OCI-LY1 (cell line): Measurements from ENCODE around the gene PAFAH1B1.

Experiments
- H2AFZ ChIP-seq: fragments of 200-600 bp; sonication (generic), shearing (Covaris generic); 2 replicates; pipeline ENCODE4 v1.6.0; 2014; ENCODE audit warnings: antibody characterized with exemption, mild to moderate bottlenecking, low read length
- H3F3A ChIP-seq: fragments of 200-600 bp; sonication (generic), shearing (Covaris generic); 2 replicates; pipeline ENCODE4 v1.6.0; 2014; ENCODE audit warnings: mild to moderate bottlenecking, antibody characterized with exemption, low read length, moderate library complexity; ENCODE audit not compliant: insufficient read depth
- H3K27ac ChIP-seq: fragments of 200-600 bp; sonication (generic); 2 replicates; pipeline ENCODE4 v1.5.1; 2014; ENCODE audit warnings: low read length, mixed run types, mild to moderate bottlenecking, low read depth; ENCODE audit not compliant: poor library complexity, severe bottlenecking
- H3K27me3 ChIP-seq: fragments of 200-600 bp; sonication (generic); 2 replicates; pipeline ENCODE4 v1.6.0; 2014; ENCODE audit warnings: antibody characterized with exemption, mild to moderate bottlenecking, low read length, moderate library complexity; ENCODE audit not compliant: insufficient read depth
- H3K36me3 ChIP-seq: fragments of 200-600 bp; sonication (generic); 2 replicates; pipeline ENCODE4 v1.6.1; 2014; ENCODE audit warnings: mild to moderate bottlenecking, antibody characterized with exemption, low read length, moderate library complexity, mixed read lengths; ENCODE audit not compliant: insufficient read depth
- H3K4me1 ChIP-seq: fragments of 200-600 bp; sonication (generic); 2 replicates; pipeline ENCODE4 v1.5.1; 2014; ENCODE audit warnings: mild to moderate bottlenecking, low read length, moderate library complexity; ENCODE audit not compliant: insufficient read depth, severe bottlenecking
- H3K4me2 ChIP-seq: fragments of 200-600 bp; sonication (generic), shearing (Covaris generic); 2 replicates; pipeline ENCODE4 v1.6.1; 2014; ENCODE audit warnings: low read length
- H3K4me3 ChIP-seq: fragments of 200-600 bp; sonication (generic); 2 replicates; pipeline ENCODE4 v1.5.1; 2014; ENCODE audit warnings: low read length, low read depth, mild to moderate bottlenecking, mixed read lengths; ENCODE audit not compliant: poor library complexity, severe bottlenecking
- H3K79me2 ChIP-seq: fragments of 200-600 bp; shearing (Covaris generic); 2 replicates; pipeline ENCODE4 v1.6.1; 2016; ENCODE audit warnings: mixed run types, low read length, mixed read lengths; ENCODE audit not compliant: insufficient read depth
- H3K9ac ChIP-seq: fragments of 200-600 bp; sonication (generic), shearing (Covaris generic); 2 replicates; pipeline ENCODE4 v1.6.1; 2014; ENCODE audit warnings: mild to moderate bottlenecking, low read length, mixed read lengths
- H3K9me2 ChIP-seq: fragments of 200-600 bp; sonication (generic), shearing (Covaris generic); 2 replicates; pipeline ENCODE4 v1.6.1; 2014; ENCODE audit warnings: low read depth, mild to moderate bottlenecking, low read length, mixed read lengths
- H3K9me3 ChIP-seq: fragments of 200-600 bp; shearing (Covaris generic); 2 replicates; pipeline ENCODE4 v1.6.1; 2014; ENCODE audit warnings: low read length, mixed read lengths
- H4K20me1 ChIP-seq: fragments of 200-600 bp; sonication (generic), shearing (Covaris generic); 2 replicates; pipeline ENCODE4 v1.6.0; 2016; ENCODE audit warnings: mild to moderate bottlenecking, low read length; ENCODE audit not compliant: insufficient read depth
- EZH2 ChIP-seq: fragments of 200-600 bp; sonication (generic), shearing (Covaris generic); IDR thresholded peaks from 2 replicates; pipeline ENCODE4 v1.8.0; 2017; ENCODE audit warnings: borderline replicate concordance, mixed run types, mild to moderate bottlenecking, antibody characterized with exemption, low read length, moderate library complexity, mixed read lengths
- TF ChIP-seq, protein P1 (sequence below): fragments of 200-600 bp; sonication (generic), shearing (Covaris generic); IDR thresholded peaks from 2 replicates; pipeline ENCODE4 v1.5.1; 2017; ENCODE audit warnings: mild to moderate bottlenecking, antibody characterized with exemption, low read length, moderate library complexity, mixed read lengths

Gene PAFAH1B1

DNA sequence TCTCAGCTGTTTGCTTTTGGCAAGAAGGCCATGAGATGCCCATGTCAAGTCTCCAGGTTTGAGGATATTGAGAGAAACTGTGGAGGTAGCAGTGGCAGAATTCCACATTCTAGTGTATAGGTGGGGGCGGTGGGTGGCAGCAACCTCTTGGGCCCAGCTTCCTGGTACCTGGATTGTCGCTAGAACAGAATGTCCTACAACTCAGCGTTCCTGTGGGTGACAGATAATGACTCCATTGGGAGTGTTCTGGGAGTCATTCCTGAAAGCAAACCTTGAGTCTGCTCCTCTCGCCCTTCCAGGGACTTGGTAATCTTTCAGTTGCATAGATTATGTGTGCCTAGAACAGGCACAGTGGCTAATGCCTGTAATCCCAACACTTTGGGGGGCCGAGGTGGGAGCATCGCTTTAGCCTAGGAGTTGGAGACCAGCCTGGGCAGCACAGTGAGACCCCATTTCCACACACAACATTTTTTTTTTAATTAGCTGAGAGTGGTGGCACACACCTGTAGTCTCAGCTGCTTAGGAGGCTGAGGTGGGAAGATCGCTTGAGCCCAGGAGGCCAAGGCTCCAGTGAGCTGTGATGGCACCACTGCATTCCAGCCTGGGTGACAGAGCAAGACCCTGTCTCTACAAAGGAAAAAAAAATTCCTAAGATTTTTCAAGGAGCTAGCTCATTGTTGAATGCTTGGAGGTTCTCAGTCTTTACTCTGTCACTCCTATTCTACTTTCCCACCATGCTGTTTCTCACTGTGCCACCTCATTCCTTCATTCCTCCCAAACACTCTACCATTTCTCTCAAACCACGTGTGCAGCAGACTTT lies 43.9 kb upstream of the PAFAH1B1 start:
- Histone ChIP-seq H3K27me3 (no peaks in the 10 kb centered on the region), H3K9me2 (no peaks in the 10 kb centered on the region), H3K4me1 (no peaks in the 10 kb centered on the region), H2AFZ (no peak overlapping the region), H3K4me3 (no peak overlapping the region), H3K79me2 (no peaks in the 10 kb centered on the region), H3K36me3 (no peaks in the 10 kb centered on the region), H4K20me1 (no peaks in the 10 kb centered on the region), H3K4me2 (no peak overlapping the region), H3K27ac (no peak overlapping the region), H3K9me3 (no peaks in the 10 kb centered on the region), H3K9ac (no peak overlapping the region), H3F3A (no peaks in the 10 kb centered on the region)
- TF ChIP-seq, protein P1, sequence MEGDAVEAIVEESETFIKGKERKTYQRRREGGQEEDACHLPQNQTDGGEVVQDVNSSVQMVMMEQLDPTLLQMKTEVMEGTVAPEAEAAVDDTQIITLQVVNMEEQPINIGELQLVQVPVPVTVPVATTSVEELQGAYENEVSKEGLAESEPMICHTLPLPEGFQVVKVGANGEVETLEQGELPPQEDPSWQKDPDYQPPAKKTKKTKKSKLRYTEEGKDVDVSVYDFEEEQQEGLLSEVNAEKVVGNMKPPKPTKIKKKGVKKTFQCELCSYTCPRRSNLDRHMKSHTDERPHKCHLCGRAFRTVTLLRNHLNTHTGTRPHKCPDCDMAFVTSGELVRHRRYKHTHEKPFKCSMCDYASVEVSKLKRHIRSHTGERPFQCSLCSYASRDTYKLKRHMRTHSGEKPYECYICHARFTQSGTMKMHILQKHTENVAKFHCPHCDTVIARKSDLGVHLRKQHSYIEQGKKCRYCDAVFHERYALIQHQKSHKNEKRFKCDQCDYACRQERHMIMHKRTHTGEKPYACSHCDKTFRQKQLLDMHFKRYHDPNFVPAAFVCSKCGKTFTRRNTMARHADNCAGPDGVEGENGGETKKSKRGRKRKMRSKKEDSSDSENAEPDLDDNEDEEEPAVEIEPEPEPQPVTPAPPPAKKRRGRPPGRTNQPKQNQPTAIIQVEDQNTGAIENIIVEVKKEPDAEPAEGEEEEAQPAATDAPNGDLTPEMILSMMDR: no peak
- no peak for TF ChIP-seq EZH2

DNA sequence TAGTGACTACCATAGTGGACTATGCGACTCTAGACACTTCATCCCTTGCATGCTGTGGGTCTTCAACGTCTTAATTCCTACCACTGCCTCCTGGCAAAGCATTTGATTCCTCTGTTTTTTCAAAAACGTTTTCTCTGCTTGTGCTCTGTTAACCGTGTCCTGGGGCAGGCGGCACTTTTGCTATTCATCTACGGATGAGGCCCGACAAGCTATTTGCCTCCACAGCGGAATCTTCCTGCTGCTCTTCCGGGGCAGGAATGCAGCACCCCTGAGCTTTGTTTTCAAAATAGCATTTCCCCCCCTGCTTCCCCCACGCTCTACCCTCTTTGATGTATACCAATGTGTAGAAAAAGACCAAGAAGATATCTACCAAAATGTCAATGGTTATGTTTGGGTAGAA lies 42.0 kb upstream of the PAFAH1B1 start:
- Histone ChIP-seq H2AFZ (no peak overlapping the region), H4K20me1 (no peaks in the 10 kb centered on the region), H3K27ac (no peak overlapping the region), H3K4me2 (no peak overlapping the region), H3K36me3 (no peaks in the 10 kb centered on the region; the same call in 1 of the 2 replicates), H3K9me2 (no peaks in the 10 kb centered on the region), H3K79me2 (no peaks in the 10 kb centered on the region), H3F3A (no peaks in the 10 kb centered on the region), H3K9ac (no peak overlapping the region), H3K4me1 (no peaks in the 10 kb centered on the region), H3K27me3 (no peaks in the 10 kb centered on the region), H3K9me3 (0 out of 2 replicates have a peak, but pooled peaks cover under 1% of the 10 kb centered on the region), H3K4me3 (no peak overlapping the region)
- no peak for TF ChIP-seq EZH2
- TF ChIP-seq, protein P1: no peak

DNA sequence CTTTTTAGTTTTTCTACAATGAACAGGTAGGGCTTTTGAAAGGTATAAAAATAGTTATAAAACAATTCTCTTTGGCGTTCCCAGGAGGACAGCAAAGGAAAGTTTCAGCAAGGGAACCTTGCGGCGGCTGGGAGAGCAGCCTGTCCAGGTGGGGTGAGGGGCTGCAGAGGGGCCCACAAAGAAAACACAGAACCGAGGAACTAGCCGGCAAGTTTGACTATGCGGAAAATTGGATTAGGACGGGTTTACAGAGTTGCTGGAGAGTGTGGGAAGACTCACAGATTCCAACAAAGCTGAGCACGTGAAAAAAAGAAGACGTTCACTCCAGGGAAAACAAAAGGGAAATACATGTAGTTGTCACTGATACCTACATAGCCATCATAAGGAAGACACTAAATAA lies 41.5 kb upstream of the PAFAH1B1 start:
- H3K4me1 ChIP-seq: no peaks in the 10 kb centered on the region
- H2AFZ ChIP-seq: no peak overlapping the region
- 0 out of 2 replicates have a peak, but pooled peaks cover 3% of the 10 kb centered on the region for H3K27me3 ChIP-seq
- H4K20me1 ChIP-seq: no peaks in the 10 kb centered on the region
- no peak overlapping the region for H3K4me2 ChIP-seq
- H3K9ac ChIP-seq: no peak overlapping the region
- H3K9me3 ChIP-seq: 0 out of 2 replicates have a peak, but pooled peaks cover 3% of the 10 kb centered on the region
- H3K9me2 ChIP-seq: no peaks in the 10 kb centered on the region
- H3K79me2 ChIP-seq: no peaks in the 10 kb centered on the region
- no peaks in the 10 kb centered on the region; the same call in 1 of the 2 replicates for H3K36me3 ChIP-seq
- H3K27ac ChIP-seq: no peak overlapping the region
- TF ChIP-seq, protein P1: no peak
- no peak for TF ChIP-seq EZH2
- no peaks in the 10 kb centered on the region for H3F3A ChIP-seq
- no peak overlapping the region for H3K4me3 ChIP-seq
